ENCODE measurements around the gene GNAI2.

- TF ChIP-seq CTCF (conservative IDR thresholded peaks at IDR 0.05) (no peak), EZH2 (IDR thresholded peaks at IDR 0.05; ENCODE audit: low read depth) (no peak)
Measured at GRCh38 chr3:50304601-50305000, 68.6 kb downstream of the GNAI2 start.

Measured in PC-9 (cell line).